Measurements from ENCODE around the gene BCLAF3. TPM values are rescaled to one million over a fixed set of nuclear protein-coding genes. Genes with fewer than 3 reads are reported as not detected.

BCLAF3 gene
- total RNA-seq, 1 donor from 2014 or later = 10.8 TPM

- DNase-seq (ENCODE audit: low spot score) = no peak
These were observed 22.6 kb downstream of the BCLAF3 start for GRCh38 chrX:19968276-19968675.

GRCh38 chrX:19966056-19966455, 24.8 kb downstream of the BCLAF3 start:
- DNase-seq (ENCODE audit: low spot score) = no peak

- no peak for DNase-seq (ENCODE audit: low spot score)
These were observed 26.7 kb downstream of the BCLAF3 start for GRCh38 chrX:19964017-19964710.

GRCh38 chrX:19960913-19961312, 29.9 kb downstream of the BCLAF3 start:
- no peak for DNase-seq (ENCODE audit: low spot score)

DNA sequence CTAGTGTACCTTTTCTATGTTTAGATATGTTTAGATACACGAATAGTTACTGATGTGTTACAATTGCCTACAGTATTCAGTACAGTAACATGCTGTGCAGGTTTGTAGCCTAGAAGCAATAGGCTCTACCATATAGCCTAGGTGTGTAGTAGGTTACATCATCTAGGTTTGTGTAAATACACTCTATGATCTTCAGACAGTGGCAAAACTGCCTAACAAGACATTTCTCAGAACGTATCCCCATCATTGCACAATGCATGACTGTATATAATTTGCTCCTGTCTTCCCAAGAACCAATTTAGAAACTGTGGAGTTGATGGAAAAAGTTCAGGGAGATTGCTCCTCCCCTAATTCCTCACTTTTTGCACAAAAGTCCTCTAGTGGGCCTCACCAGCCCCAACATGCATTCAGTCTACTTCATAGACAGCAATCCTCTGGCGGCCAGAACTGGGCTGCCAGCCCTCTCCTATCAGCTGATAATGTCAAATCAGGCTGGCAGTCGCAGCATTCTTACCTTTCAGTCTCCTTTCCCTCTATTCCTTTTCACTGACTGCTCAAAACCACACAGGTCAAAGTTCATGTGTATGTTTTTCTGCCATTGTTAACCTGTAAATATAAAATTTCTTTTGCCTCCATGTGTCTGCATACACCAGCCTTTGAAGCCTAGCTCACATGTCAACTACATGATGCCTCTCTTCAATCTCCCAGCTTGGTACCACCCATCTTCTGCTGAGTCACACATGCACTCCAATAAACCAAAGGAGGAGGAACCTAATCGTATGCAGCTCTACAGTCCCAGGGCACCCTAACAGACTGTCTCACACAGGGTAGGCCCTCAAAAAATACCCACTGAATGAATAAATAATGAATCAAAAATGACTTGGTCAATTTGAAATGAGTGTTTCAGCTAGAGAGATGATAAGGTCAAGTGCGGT, 32.0 kb downstream of the BCLAF3 start:
- DNase-seq (ENCODE audit: low spot score) = no peak

DNA sequence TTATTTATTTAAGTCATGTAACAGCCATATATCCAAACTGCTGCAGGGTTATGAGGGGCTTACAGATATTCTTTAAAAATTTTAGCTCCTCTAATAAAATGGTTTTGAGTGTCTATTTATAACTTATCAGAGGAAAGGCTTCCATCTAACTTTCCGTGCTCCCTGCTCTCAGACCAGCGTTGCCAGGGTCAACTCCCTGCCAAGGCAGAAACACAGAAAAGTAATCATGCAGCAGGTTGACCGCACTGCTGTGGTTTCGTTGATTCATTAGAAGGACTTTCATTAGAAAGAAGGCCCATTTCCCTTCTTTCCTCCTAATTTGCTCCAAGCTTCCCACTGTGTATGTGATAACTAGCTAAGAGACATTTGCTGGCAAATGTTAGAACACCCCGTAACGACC, 33.9 kb downstream of the BCLAF3 start:
- no peak for DNase-seq (ENCODE audit: low spot score)

DNA sequence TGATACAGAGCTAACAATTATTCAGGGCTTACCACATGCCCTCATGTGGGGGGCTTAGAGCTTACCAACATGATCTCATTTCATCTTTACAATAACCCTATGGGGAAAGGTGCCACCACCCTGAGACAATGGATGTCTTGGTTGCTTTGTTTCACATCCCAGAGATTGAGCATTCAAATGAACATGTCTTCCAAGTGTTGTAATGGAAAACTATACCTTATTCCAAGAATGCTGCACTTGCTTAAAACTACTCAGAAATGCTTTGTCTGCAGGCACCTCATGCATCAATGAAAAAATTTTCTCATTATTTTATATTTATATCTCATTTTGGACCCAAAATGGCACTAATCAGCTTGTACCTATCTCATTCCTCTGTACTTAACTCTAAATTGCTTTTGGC, 34.6 kb downstream of the BCLAF3 start:
- DNase-seq (ENCODE audit: low spot score) = no peak

GRCh38 chrX:19955306-19955705, 35.6 kb downstream of the BCLAF3 start:
- DNase-seq (ENCODE audit: low spot score) = no peak

GRCh38 chrX:19954335-19955096, 36.3 kb downstream of the BCLAF3 start:
- no peak for DNase-seq (ENCODE audit: low spot score)

- no peak for DNase-seq (ENCODE audit: low spot score)
These were observed 37.7 kb downstream of the BCLAF3 start for GRCh38 chrX:19953145-19953544.

- DNase-seq (ENCODE audit: low spot score) = no peak
These were observed 41.5 kb downstream of the BCLAF3 start for GRCh38 chrX:19949340-19949739.

DNA sequence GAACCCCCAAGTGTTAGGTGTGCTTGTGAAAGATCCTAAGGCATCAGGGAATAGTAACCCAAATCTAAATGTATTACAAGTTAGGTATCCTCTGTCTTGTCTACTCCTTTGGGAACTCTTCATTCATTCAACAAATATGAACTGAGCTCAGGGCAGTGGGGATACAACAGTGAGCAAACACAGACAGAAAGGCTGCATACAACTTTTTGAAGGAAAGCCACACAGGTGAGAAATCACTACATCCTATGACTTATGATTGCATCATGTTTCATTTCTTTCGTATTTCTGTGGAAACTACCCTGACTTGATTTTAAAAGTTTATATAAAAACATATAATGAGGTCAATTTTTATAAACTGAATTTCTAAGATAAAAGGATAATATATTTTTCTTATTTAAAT, 43.2 kb downstream of the BCLAF3 start:
- DNase-seq (ENCODE audit: low spot score) = no peak

Other genes starting within 250 kb of the BCLAF3 start
- gene SH3KBP1, start 103.5 kb downstream of the BCLAF3 start, total RNA-seq (ENCODE audit: insufficient read depth, low replicate concordance) = 2.9 TPM
- gene MAP7D2, start 125.8 kb upstream of the BCLAF3 start, total RNA-seq (ENCODE audit: insufficient read depth, low replicate concordance) = 0.24 TPM
- gene EIF1AX, start 150.8 kb upstream of the BCLAF3 start, total RNA-seq (ENCODE audit: insufficient read depth, low replicate concordance) = 39.5 TPM